Measurements from ENCODE around the gene TMEM259.

DNA sequence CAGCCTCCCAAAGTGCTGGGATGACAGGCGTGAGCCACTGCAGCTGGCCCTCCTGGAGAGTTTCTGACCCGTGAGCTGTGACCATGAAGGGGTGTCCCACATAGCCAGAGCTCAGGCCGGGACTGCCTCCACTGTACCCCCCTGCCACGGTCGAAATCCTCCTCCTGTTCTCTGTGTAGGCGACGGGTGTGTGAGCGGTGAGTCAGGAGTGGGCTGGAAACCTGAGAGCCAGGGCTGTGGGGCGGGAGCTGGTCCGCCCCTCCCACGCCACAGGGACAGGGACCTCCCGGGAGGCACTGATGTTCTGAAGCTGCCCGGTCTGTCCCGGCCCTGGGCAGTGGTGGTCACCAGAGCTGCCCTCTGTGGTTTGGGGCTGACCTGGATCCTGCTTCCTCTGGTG lies 32.8 kb downstream of the TMEM259 start:
- TF ChIP-seq, protein P1, sequence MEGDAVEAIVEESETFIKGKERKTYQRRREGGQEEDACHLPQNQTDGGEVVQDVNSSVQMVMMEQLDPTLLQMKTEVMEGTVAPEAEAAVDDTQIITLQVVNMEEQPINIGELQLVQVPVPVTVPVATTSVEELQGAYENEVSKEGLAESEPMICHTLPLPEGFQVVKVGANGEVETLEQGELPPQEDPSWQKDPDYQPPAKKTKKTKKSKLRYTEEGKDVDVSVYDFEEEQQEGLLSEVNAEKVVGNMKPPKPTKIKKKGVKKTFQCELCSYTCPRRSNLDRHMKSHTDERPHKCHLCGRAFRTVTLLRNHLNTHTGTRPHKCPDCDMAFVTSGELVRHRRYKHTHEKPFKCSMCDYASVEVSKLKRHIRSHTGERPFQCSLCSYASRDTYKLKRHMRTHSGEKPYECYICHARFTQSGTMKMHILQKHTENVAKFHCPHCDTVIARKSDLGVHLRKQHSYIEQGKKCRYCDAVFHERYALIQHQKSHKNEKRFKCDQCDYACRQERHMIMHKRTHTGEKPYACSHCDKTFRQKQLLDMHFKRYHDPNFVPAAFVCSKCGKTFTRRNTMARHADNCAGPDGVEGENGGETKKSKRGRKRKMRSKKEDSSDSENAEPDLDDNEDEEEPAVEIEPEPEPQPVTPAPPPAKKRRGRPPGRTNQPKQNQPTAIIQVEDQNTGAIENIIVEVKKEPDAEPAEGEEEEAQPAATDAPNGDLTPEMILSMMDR (IDR thresholded peaks at IDR 0.05): no peak
- TF ChIP-seq POLR2A (IDR thresholded peaks at IDR 0.05): no peak
